HG03442 (cell line): ENCODE results near the gene KRTAP5-6.

Experiments
- ATAC-seq: cut with Tn5 transposase; IDR thresholded peaks from one replicate; pipeline ENCODE4 v1.9.1; 2021; ENCODE audit warnings: mild to moderate bottlenecking, moderate library complexity; ENCODE audit not compliant: unreplicated experiment

The KRTAP5-6 gene

DNA sequence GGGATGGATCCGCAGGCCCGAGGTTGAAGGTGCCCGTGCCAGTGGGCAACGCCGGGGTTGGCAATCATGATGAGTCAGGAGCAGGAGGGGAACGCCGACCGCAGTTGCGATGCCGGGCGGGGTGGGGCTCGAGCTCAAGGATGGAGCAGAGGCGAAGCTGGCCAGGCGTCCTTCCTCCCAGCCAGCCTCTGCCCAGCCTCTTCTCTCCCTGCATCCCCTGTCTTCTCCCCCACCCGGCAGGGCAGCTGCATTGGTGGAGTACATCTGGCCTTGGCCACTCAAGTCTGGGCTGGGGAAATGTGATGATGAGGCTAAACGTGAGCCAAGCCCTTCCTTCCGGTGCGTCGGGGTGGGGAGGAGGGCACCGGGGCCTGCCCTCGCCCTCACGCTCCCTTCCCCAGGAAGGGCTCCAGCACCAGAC lies 49.5 kb downstream of the KRTAP5-6 start:
- no peak for ATAC-seq

- no peak for ATAC-seq
Measured at GRCh38 chr11:1746956-1747752, 50.2 kb downstream of the KRTAP5-6 start.
